ENCODE results near the gene DGKB.

DGKB gene

DNA sequence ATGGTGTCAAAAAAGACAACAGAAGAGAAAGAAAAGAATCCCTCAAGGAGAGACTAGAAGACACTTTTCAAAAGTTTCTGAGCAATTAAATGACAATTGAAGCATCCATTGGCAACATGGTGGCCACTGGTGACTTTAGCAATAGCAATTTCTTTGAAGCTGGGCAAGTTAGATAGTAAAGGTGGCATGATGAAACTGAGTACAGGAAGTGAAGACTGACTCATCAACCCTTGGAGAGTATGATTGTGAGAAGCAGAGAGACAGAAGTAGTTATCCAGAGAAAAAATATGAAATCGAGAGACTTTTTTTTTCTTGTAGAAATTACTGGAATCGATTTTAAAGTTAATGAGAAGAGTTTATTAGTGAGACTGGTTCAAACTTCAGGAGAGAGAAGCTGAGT is 52.5 kb downstream of the DGKB start:
- no peaks in the 10 kb centered on the region for H3K9me3 ChIP-seq (ENCODE audit: severe bottlenecking)
- no peaks in the 10 kb centered on the region for H3K36me3 ChIP-seq (ENCODE audit: low read depth)
- no peak overlapping the region for H3K27ac ChIP-seq (ENCODE audit: poor library complexity, severe bottlenecking)
- H3K4me1 ChIP-seq (ENCODE audit: insufficient read depth, poor library complexity, severe bottlenecking): no peaks in the 10 kb centered on the region
- no peak for DNase-seq (ENCODE audit: low spot score)
- ATAC-seq (ENCODE audit: low read depth): no peak
- no peak overlapping the region for H3K4me3 ChIP-seq (ENCODE audit: severe bottlenecking)
- no peaks in the 10 kb centered on the region for H3K27me3 ChIP-seq (ENCODE audit: insufficient read depth, poor library complexity, severe bottlenecking)
- TF ChIP-seq, protein P1, sequence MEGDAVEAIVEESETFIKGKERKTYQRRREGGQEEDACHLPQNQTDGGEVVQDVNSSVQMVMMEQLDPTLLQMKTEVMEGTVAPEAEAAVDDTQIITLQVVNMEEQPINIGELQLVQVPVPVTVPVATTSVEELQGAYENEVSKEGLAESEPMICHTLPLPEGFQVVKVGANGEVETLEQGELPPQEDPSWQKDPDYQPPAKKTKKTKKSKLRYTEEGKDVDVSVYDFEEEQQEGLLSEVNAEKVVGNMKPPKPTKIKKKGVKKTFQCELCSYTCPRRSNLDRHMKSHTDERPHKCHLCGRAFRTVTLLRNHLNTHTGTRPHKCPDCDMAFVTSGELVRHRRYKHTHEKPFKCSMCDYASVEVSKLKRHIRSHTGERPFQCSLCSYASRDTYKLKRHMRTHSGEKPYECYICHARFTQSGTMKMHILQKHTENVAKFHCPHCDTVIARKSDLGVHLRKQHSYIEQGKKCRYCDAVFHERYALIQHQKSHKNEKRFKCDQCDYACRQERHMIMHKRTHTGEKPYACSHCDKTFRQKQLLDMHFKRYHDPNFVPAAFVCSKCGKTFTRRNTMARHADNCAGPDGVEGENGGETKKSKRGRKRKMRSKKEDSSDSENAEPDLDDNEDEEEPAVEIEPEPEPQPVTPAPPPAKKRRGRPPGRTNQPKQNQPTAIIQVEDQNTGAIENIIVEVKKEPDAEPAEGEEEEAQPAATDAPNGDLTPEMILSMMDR (IDR thresholded peaks at IDR 0.05; ENCODE audit: poor library complexity, severe bottlenecking): no peak

DNA sequence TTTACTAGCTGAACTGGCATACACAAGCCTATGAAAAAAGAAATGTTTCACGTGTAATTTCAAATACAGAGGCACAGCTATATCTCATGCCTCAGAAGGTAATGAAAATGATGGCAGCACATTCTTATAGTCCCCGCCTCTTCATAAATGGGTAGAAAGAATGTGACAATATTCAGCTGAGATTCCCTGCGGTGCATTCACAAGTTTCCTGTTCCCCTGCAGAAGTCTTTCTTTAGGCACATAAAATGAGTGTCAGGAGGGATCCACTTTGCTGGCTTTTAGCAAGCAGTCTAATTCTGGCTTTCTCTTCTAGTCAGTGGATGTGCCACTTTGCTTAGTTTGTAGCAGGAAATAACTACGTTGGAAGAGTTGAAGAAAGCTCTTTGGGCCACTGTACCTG is 56.1 kb downstream of the DGKB start:
- no peak overlapping the region for H3K4me3 ChIP-seq (ENCODE audit: severe bottlenecking)
- H3K27ac ChIP-seq (ENCODE audit: poor library complexity, severe bottlenecking): no peak overlapping the region
- H3K4me1 ChIP-seq (ENCODE audit: insufficient read depth, poor library complexity, severe bottlenecking): no peaks in the 10 kb centered on the region
- TF ChIP-seq, protein P1 (IDR thresholded peaks at IDR 0.05; ENCODE audit: poor library complexity, severe bottlenecking): no peak
- no peak for DNase-seq (ENCODE audit: low spot score)
- no peaks in the 10 kb centered on the region for H3K27me3 ChIP-seq (ENCODE audit: insufficient read depth, poor library complexity, severe bottlenecking)
- no peak for ATAC-seq (ENCODE audit: low read depth)
- no peaks in the 10 kb centered on the region for H3K36me3 ChIP-seq (ENCODE audit: low read depth)
- H3K9me3 ChIP-seq (ENCODE audit: severe bottlenecking): no peaks in the 10 kb centered on the region

GRCh38 chr7:14843755-14844154 is 58.8 kb downstream of the DGKB start:
- no peaks in the 10 kb centered on the region for H3K27me3 ChIP-seq (ENCODE audit: insufficient read depth, poor library complexity, severe bottlenecking)
- H3K4me3 ChIP-seq (ENCODE audit: severe bottlenecking): no peak overlapping the region
- H3K4me1 ChIP-seq (ENCODE audit: insufficient read depth, poor library complexity, severe bottlenecking): no peaks in the 10 kb centered on the region
- no peak overlapping the region for H3K27ac ChIP-seq (ENCODE audit: poor library complexity, severe bottlenecking)
- TF ChIP-seq, protein P1 (IDR thresholded peaks at IDR 0.05; ENCODE audit: poor library complexity, severe bottlenecking): no peak
- no peak for DNase-seq (ENCODE audit: low spot score)
- H3K9me3 ChIP-seq (ENCODE audit: severe bottlenecking): no peaks in the 10 kb centered on the region
- H3K36me3 ChIP-seq (ENCODE audit: low read depth): no peaks in the 10 kb centered on the region
- ATAC-seq (ENCODE audit: low read depth): no peak

DNA sequence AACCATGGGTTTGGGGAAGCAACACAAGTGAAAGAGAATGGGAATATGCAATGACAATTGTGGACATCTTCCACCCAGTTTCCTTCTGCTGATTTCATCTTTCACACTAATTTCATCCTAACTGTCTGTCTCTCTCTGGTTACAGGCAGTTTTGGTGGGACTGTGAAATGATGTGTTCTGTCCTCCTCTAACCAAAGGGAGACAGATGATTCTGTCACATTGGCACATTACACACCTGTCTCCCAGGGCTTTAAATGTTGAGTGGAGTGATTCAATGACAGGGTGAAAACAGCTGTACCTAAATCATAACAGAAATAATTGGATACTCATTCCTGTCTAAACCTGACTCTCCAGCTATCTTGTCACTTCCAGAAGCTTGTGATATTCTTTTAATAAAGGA is 60.0 kb downstream of the DGKB start:
- DNase-seq (ENCODE audit: low spot score): no peak
- H3K36me3 ChIP-seq (ENCODE audit: low read depth): no peaks in the 10 kb centered on the region
- H3K27me3 ChIP-seq (ENCODE audit: insufficient read depth, poor library complexity, severe bottlenecking): no peaks in the 10 kb centered on the region
- H3K4me3 ChIP-seq (ENCODE audit: severe bottlenecking): no peak overlapping the region
- TF ChIP-seq, protein P1 (IDR thresholded peaks at IDR 0.05; ENCODE audit: poor library complexity, severe bottlenecking): no peak
- no peaks in the 10 kb centered on the region for H3K4me1 ChIP-seq (ENCODE audit: insufficient read depth, poor library complexity, severe bottlenecking)
- ATAC-seq (ENCODE audit: low read depth): no peak
- H3K9me3 ChIP-seq (ENCODE audit: severe bottlenecking): no peaks in the 10 kb centered on the region
- H3K27ac ChIP-seq (ENCODE audit: poor library complexity, severe bottlenecking): no peak overlapping the region

GRCh38 chr7:14841869-14842268 is 60.7 kb downstream of the DGKB start:
- no peak for ATAC-seq (ENCODE audit: low read depth)
- DNase-seq (ENCODE audit: low spot score): no peak
- H3K4me3 ChIP-seq (ENCODE audit: severe bottlenecking): no peak overlapping the region
- no peak overlapping the region for H3K27ac ChIP-seq (ENCODE audit: poor library complexity, severe bottlenecking)
- no peaks in the 10 kb centered on the region for H3K36me3 ChIP-seq (ENCODE audit: low read depth)
- no peaks in the 10 kb centered on the region for H3K9me3 ChIP-seq (ENCODE audit: severe bottlenecking)
- no peaks in the 10 kb centered on the region for H3K4me1 ChIP-seq (ENCODE audit: insufficient read depth, poor library complexity, severe bottlenecking)
- TF ChIP-seq, protein P1 (IDR thresholded peaks at IDR 0.05; ENCODE audit: poor library complexity, severe bottlenecking): no peak
- no peaks in the 10 kb centered on the region for H3K27me3 ChIP-seq (ENCODE audit: insufficient read depth, poor library complexity, severe bottlenecking)

Data from RWPE2 (cell line).